ENCODE results near the gene TRPV4.
A peak's percentile ranks its signal among the peaks of the same experiment; 100 is the strongest.

The TRPV4 gene

DNA sequence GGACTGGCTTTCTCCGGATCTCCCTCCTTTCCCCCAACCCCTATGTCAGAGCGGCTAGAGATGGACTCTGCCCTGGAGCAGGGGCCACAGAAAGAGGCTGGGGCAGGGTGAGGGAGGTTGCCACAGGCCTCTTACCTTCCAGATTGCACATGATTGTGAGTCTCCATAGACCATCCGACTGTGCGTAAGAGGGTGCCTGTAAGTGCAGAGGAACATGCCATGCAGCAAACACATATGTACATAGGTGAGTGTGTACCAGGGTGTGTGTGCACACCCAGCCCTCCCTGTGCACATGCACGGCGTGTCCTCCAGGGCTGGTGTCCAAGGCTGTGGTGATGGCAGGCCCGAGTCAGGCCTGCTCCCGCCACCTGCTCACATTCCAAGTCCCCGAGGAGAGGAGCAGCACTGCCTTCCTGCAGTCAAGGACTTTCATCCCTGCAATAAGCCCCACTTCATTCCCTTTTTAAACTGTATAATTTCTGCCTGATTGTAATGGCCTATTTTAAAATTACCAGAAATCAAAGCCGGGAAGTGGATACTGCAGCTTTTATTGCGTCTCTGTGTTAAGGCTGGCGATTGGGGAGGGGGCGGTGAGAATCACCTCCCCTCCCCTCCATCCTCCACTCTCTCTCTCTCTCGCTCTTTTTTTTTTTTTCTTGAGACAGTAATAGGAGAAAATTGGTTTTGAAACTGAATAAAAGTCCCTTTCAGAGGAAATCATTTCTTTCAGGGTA is 91.1 kb downstream of the TRPV4 start:
- no peak for DNase-seq (ENCODE audit: low read depth, low spot score)

DNA sequence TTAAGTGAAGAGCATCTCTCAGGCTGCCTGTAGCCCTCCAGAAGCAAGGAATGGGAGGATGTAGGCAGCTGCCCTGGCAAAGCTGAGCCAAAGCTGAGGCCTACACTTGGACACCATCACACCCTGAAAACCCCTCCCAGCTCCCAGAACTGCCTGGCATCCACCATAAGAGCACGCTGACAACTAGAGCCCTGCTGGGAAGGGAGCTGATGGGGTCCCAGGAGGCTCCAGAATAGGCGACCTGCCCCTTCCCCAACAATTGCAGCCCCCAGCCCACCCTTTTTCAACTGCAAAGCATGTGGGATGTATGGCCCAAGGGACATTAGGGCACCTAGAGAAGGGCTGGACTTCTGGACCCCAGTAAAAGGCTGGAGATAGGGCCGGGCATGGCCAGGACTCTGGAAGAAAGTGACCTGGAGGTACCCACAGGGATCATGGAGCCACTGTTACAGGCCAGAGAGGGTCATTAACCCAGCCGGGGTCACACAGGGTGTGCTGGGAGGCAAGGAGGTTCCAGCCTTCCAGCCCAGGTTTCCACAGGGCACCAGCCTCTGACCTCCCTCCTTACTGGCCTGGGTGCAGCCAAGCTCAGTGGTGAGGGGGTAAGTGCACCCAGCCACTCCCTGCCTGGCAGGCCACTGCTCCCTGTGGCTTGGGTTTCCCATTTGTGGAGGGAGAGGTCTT is 91.8 kb downstream of the TRPV4 start:
- DNase-seq (ENCODE audit: low read depth, low spot score), result no peak

DNA sequence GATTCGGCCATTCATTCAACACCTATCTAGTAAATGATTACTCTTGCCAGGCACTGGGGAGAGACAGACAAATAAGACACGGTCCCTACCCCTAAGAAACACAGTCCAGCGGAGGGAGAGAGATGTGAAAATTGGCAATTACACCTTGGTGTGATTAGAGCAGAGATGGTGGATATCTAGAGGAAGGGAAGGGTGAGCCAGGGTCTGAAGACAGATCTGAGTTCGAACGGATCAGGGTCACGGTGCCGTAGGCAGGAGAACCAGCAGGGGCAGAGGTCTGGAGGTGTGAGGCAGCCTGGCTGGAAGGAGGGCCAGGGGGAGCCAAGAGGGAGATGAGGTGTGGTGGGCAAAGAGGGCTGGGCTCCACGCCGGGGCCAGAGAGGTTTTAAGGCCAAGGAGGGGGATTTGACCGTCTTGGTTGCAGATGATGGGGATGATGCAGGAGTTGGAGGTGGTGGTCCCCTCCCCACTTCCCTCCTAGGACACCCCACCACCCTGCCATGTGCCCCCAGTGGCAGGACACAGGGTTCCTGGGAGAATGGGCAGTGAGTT is 92.4 kb downstream of the TRPV4 start:
- DNase-seq (ENCODE audit: low read depth, low spot score), result no peak

DNA sequence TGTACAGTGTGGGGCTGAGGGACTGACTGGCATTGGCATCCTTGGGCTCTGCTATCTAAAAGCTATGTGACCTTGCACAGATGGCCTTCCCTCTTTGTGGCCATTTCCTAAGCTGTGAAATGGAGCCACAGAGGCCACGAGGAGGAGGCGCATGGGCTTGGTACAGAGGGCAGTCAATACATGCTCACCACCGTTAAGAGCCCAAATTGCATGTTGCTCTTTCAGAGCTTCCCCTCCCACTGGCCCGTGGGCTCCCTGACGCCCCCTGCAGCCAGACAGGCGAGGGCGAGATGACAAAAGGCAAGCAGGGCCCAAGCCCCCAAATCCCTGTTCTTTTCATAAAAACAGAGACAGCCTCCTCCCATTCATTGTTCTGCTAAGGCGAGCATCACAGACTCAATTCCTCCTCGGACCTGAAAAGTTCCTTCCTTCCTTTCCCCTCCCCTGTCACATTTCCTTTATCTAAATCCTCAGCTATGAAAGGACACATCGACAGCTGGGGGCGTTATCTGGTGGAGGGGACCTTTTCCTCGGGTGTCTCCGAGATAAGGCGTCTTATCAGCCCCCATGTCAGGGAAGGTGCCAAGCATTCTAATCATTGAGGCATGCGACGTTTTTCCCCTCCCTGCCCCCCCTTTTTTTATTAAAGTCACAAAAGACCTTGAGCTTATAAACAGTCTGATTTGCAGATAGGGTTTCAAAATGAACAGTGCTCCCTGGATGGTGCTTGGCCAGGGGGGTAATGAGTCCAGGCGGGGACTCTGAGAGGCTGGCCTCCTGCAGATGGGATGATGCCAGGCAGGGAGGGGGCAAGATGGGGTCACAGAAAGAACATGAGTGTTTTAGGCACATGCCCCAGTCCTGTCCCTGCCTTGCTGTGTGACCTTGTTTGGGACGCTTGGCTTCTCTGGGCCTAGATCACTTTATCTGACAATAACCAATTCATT is 93.2 kb downstream of the TRPV4 start:
- DNase-seq (ENCODE audit: low read depth, low spot score), result peak; percentile 56

DNA sequence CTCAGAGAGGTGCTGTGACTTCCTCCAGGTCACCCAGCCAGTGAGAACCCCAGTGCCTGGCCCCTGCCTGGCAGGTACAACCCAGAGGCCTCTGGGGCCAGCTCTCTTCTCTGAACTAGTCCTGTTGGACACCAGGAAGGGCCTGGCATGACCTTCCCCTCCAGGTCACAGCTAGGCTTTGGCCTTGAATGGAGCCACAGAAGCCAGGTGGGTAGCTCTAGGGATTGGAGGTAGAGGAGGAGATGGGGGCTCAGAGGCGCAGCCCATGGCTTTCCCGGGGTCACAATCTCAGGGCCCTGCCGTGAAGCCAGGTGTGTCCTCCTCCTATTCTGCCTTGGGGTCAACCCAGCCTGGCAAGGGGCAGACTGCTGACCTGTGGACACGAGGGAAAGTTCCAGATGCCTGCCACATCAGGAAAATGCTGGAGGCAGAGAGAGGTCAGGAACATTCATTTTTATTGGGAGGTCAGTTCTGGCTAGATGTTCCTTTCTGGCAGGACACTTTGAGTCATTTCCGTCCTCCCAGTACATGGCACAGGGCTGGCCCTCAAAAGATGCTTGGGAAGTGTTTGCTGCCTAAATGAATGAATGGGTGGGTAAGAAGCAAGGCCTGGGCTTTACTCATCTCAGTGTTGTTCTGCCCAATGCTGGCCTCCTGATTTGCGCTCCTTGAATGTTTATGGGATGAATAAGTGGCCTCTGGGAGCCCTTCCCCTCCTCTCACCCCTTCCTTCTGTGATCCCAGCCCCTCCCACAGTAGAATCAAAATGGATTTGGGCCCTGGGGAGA is 94.1 kb downstream of the TRPV4 start:
- no peak for DNase-seq (ENCODE audit: low read depth, low spot score)

DNA sequence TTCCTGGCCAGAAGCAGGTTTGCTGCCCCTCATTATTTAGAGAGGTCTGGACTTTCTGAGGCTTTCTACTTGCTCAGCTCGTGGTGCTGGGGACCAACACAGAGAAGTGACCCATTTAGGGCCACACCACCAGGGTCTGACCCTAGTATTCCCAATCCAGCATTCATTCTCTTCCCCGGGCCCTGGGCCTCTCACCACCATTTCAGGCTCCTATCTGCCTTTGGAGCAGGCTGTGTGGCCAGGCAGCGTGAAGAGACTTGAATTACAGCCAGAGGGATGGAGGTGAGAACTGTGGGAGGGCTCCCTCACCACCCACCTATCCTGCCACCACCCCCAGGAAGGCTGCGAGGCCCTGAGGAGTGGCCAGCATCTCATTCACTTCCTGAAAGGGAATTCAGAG is 95.0 kb downstream of the TRPV4 start:
- DNase-seq (ENCODE audit: low read depth, low spot score), result no peak

DNA sequence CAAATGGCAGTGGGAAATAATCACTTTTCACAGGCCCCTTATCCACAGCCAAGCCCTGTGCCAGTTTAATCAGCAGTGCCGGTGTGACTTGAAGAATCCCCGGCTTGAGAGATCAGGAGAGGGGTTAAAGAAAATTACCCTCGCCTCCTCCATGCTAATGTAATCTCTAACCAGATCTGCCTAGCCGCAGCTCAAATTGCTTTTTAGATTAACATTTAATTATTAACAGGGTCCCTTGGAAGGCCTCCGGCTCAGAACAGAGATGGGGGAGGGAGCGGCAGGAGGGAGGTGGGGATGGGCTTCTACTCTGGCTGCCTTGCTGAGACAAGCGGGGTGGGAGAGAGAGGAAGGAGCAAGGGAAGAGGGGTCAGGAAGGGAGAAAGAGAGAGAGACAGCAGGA is 95.6 kb downstream of the TRPV4 start:
- DNase-seq (ENCODE audit: low read depth, low spot score), result no peak

DNA sequence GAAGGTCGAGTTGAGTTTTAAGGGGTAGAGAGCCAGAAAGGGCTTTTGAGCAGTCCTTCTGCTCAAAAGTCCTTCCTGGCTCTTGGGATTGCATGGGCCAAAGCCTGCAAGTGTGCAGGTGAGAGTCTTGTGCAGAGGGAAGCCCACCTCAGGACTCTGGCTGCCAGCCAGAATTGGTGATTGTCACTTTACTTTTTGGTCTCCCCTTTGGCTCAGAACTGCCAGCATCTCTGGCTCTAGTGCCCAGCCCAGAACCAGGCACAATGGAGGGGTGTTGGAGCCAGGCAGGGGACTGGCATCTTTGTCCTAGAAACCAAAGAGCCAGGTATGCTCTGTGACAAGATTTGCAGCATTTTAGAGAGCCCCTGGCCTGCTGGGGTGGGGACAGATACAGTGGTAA is 96.1 kb downstream of the TRPV4 start:
- no peak for DNase-seq (ENCODE audit: low read depth, low spot score)

DNA sequence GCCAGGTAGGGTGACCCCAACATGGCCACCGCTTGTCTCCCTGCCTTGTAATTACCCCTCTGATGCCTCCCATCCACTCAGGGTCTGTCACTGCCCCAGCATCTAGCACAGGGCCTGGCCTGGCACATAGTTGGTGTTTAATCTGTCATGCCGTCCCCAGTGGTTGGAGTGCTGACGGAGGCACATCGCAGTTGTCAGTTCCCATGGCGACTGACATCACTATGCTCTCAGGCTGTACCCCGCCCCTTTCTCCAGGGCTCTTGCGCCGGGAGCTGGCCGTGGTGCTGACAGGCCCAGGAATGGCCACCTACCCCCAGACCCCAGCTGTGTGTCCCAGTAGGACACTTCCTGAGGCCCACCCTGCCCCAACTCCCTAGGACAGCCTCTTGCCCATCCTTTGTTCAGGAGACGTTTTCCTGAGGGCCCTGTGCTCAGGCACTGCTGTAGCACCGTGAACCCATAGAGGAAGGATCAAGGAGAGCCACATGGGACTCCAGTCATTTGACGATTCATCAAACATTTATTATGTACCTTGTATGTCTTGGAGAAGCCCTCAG is 96.6 kb downstream of the TRPV4 start:
- peak; percentile 91 for DNase-seq (ENCODE audit: low read depth, low spot score)

DNA sequence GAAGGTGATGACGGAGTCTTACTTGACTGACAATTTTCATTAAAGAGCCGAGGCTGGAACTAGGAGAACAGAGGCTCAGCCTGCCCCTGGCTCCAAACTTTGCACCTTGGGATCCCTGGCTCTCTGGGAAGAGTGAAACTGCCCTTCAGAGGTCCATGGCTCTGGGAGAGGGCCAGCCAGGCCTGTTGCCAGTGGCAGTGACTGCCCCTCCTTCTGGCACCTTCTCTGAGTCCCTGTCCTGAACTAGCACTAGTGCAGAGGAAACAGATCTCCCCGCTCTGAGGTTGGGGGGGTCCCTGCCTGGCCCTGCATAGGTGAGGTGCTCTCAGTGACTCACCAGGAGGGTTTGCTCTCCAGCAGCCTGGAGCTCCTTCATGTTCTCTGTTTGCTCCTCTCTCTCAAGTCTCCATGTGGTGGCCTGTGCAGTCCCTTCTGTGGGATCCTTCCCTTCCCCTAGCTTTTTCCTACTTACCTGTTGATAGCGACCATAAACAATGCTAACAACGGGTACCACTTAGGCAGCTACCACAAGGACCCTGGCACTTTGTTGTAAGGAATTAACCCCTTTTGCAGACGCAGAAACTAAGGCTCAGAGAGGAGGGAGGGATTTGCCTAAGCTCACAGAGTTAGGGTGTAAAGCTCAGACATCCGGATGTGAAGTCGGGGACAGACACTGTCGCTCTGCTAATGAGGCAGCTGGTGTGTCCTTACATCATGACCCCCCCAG is 97.2 kb downstream of the TRPV4 start:
- DNase-seq (ENCODE audit: low read depth, low spot score), result no peak

DNA sequence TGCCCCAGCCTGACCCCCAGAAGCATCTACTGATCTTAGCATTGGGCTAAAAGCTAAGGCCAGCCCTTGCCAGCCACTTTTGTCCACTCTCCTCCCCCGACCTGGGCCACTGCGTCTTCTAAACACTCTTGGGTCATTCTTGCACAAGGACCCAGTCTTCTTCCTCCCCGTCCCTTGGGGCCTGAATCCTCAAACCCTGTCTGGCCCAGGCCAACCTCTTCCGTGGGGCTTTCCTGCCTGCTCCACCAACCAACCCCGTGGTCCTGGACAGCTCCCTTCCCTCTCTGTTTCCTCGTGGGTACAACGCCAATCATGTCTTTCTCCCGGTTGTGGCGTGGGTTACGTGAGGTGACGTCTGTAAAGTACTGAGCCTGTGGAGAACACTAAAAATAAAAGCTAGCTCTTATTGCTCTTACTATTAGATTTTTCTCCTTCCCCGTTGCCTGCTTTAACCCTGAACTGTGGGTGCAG is 98.1 kb downstream of the TRPV4 start:
- no peak for DNase-seq (ENCODE audit: low read depth, low spot score)

DNA sequence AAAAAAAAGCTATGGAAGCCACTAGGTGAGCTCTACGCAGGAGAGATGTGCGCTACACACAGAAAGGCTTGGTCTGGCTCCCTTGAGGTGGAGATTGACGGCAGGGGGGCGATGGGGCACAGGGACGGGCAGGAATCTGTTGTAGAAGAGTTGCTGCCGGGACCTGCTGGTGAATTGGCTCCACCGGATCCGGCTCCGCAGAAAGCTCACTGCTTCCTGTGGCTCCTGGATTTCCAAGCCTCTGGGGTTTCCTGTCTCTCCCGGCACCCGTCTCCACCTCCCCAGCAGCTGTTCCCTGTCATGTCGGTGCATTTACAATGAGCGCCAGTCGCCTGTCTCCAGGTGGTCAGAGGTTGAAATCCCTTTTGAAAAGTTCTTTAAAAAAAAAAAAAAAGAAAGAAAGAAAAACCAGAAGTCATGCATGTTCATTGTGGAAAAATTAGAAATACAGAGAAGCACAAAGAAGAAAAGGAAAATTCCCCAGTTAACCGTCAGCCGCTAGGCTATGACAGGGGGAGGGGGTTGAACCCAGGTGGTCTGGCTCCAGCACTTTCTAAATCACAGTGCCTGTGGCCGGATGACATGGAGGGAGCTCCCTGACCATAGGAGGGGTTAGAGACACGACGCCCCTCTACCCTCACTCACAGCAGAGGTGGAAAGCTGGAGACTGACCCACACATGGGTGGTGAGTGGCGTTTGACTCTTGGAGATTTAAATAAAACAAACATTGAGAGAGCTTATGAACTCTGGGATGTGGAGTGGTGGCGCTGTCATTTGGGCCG is 98.8 kb downstream of the TRPV4 start:
- DNase-seq (ENCODE audit: low read depth, low spot score), result peak; percentile 77

Data from ELF-1 (cell line).